B cell (primary cell): ENCODE results near the gene DDX25.

Source experiments
- CTCF ChIP-seq: fragments of 200-600 bp; IDR thresholded peaks from one replicate; pipeline ENCODE4 v1.8.0; 2022; ENCODE audit warnings: antibody characterized with exemption, mild to moderate bottlenecking
- EZH2 ChIP-seq: IDR thresholded peaks from 2 replicates; pipeline ENCODE4 v1.6.1; 2012; ENCODE audit warnings: borderline replicate concordance, low read depth, mild to moderate bottlenecking, moderate library complexity, low read length; ENCODE audit not compliant: insufficient read depth, poor library complexity, severe bottlenecking

- TF ChIP-seq CTCF (no peak), EZH2 (no peak)
These were observed 48.7 kb downstream of the DDX25 start for GRCh38 chr11:125952973-125953372.
